ENCODE data around the gene RELL1. TPM values are rescaled to one million over a fixed set of nuclear protein-coding genes. Genes with fewer than 3 reads are reported as not detected.

RELL1 gene
- total RNA-seq, 2 experiments from 2014 or later, result 41.9 to 43.2 TPM

DNA sequence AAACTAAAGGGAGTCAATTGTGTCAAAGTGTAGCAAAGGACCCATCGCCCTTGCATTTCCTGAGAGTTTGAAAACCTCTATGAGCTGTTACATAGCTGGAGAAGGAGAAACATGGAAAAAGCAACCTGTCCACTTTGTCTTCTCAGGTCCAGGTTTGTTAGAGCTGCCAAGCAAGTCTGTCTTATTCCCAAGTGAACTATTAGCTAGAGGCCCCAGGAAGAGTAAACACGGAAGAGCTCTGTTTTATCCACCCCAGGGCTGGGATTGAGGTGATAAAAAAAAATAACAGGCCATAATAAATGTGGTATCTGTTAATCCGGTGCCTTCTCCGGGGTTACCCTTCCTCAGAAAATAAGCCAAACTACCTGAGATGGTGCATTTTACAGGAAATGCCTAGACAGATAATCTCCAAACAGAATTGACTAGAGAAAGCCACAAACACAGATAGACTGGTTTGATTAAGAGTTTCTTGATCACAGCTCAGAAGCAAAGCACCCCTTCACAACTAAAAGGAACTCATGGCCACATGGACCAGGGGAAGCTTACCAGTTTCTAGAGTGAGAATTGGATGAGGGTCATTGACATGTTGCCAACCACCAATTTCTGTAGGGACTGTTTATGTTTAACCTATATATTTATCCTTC lies 35.9 kb upstream of the RELL1 start:
- ATAC-seq, result peak; percentile 36
- H3K9me3 Mint-ChIP-seq (ENCODE audit: insufficient read depth), result no peaks in the 10 kb centered on the region
- ChIA-PET CTCF (interaction anchor here (1.0 to 1.1 kb wide), 2 partner anchors 119 to 170 kb away, joined by 3 to 4 read pairs; no protein-coding TSS in a partner anchor), POLR2A (interaction anchor here (0.6 kb wide), 1 partner anchor 26 kb away, joined by 3 read pairs; no protein-coding TSS in a partner anchor)
- H3K4me3 Mint-ChIP-seq, result no peak overlapping the region
- H3K27me3 Mint-ChIP-seq (ENCODE audit: low read depth), result no peaks in the 10 kb centered on the region
- H3K4me1 Mint-ChIP-seq (ENCODE audit: low read depth), result peaks cover 15% of the 10 kb centered on the region
- no peak for DNase-seq
- H3K27ac Mint-ChIP-seq, result no peak overlapping the region
- H3K36me3 Mint-ChIP-seq (ENCODE audit: low read depth), result no peaks in the 10 kb centered on the region

- ChIA-PET POLR2A (no interaction called here), CTCF (no interaction called here)
- DNase-seq (no peak), ATAC-seq (no peak)
- no peaks in the 10 kb centered on the region for H3K27me3 Mint-ChIP-seq (ENCODE audit: low read depth)
- H3K27ac Mint-ChIP-seq, result no peak overlapping the region
- H3K9me3 Mint-ChIP-seq (ENCODE audit: insufficient read depth), result no peaks in the 10 kb centered on the region
- H3K4me3 Mint-ChIP-seq, result no peak overlapping the region
- H3K36me3 Mint-ChIP-seq (ENCODE audit: low read depth), result no peaks in the 10 kb centered on the region
- H3K4me1 Mint-ChIP-seq (ENCODE audit: low read depth), result peaks cover 15% of the 10 kb centered on the region
These were observed 32.8 kb upstream of the RELL1 start for GRCh38 chr4:37719021-37719420.

DNA sequence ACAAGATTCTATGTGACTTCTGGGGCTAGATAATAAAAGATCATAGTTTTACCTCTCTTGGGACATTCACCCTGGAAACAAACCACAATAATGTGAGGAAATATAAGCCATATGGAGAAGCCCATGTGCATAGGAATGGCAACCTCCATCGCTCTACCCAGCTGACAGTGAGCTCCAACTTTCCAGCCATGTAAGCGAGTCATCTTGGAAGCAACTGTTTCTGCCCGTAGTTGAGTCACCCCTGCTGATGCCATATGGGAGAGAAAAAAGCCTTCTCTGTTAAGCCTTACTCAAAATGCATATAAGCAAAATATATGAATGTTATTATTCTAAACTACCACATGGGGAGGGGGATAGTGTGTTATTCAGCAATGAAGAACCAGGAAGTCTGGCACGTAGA lies 31.4 kb upstream of the RELL1 start:
- Mint-ChIP-seq H3K4me3 (no peak overlapping the region), H3K27me3 (ENCODE audit: low read depth) (peaks cover 2% of the 10 kb centered on the region), H3K36me3 (ENCODE audit: low read depth) (no peaks in the 10 kb centered on the region), H3K9me3 (ENCODE audit: insufficient read depth) (no peaks in the 10 kb centered on the region), H3K4me1 (ENCODE audit: low read depth) (peaks cover 8% of the 10 kb centered on the region), H3K27ac (no peak overlapping the region)
- DNase-seq (no peak), ATAC-seq (no peak)
- ChIA-PET POLR2A (no interaction called here), CTCF (no interaction called here)

DNA sequence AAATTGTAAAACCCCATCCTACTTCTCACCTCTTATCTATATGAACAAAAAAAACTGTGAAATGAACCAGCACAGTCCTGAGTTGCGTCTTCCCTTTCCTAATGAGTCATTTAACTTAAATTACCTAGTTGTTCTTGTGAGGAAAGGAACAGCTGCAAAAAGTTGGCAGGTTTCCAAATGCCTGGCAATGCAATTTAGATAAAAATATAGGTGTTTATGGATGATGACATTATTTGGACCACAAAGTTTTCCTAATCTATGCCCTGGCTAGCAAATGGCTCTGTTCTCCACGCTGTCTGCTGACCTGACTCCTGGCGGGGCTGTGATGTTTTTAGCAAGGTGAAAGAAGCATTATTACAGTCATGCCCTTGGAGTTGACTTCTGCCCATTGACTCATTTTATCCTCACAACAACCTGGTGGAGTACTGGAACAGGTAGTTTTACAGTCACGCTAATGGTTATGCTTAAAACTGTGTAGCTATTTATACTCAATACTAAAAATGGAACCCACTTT lies 29.8 kb upstream of the RELL1 start:
- peaks cover 2% of the 10 kb centered on the region for H3K27me3 Mint-ChIP-seq (ENCODE audit: low read depth)
- no peak overlapping the region for H3K4me3 Mint-ChIP-seq
- no peak overlapping the region for H3K27ac Mint-ChIP-seq
- ATAC-seq (no peak), DNase-seq (no peak)
- no peaks in the 10 kb centered on the region for H3K4me1 Mint-ChIP-seq (ENCODE audit: low read depth)
- no peaks in the 10 kb centered on the region for H3K36me3 Mint-ChIP-seq (ENCODE audit: low read depth)
- CTCF ChIA-PET, result no interaction called here
- H3K9me3 Mint-ChIP-seq (ENCODE audit: insufficient read depth), result no peaks in the 10 kb centered on the region
- POLR2A ChIA-PET, result no interaction called here

- DNase-seq, result no peak
- no peaks in the 10 kb centered on the region for H3K36me3 Mint-ChIP-seq (ENCODE audit: low read depth)
- H3K27me3 Mint-ChIP-seq (ENCODE audit: low read depth), result peaks cover 7% of the 10 kb centered on the region
- H3K9me3 Mint-ChIP-seq (ENCODE audit: insufficient read depth), result no peaks in the 10 kb centered on the region
- ATAC-seq, result no peak
- H3K27ac Mint-ChIP-seq, result no peak overlapping the region
- no peaks in the 10 kb centered on the region for H3K4me1 Mint-ChIP-seq (ENCODE audit: low read depth)
- ChIA-PET POLR2A (no interaction called here), CTCF (interaction anchor here (0.9 kb wide), 1 partner anchor 24 kb away, joined by 3 read pairs; the partner anchor contains the start of gene RELL1)
- H3K4me3 Mint-ChIP-seq, result no peak overlapping the region
These were observed 24.3 kb upstream of the RELL1 start for GRCh38 chr4:37710491-37710890.

DNA sequence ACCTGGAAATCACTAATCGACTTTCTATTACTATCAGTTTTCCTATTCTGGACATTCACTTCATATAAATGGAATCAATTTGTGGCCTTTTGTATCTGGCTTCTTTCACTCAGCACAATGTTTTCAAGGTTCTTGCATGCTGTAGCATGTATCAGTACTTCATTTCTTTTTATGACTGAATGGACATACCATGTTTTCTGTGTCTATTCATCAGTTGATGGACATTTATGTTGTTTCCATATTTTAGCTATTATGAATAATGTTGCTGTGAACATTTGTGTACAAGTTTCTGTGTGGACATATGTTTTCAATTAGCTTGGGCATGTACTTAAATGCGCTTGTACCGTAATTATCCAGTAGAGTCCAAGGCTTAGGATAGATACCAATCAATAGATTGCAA lies 19.9 kb upstream of the RELL1 start:
- CTCF ChIA-PET, result interaction anchor here (1.0 kb wide), 1 partner anchor 158 kb away, joined by 3 read pairs; no protein-coding TSS in a partner anchor
- H3K27me3 Mint-ChIP-seq (ENCODE audit: low read depth), result peaks cover 9% of the 10 kb centered on the region
- no peaks in the 10 kb centered on the region for H3K9me3 Mint-ChIP-seq (ENCODE audit: insufficient read depth)
- no peaks in the 10 kb centered on the region for H3K36me3 Mint-ChIP-seq (ENCODE audit: low read depth)
- POLR2A ChIA-PET, result no interaction called here
- no peak for ATAC-seq
- no peaks in the 10 kb centered on the region for H3K4me1 Mint-ChIP-seq (ENCODE audit: low read depth)
- no peak overlapping the region for H3K27ac Mint-ChIP-seq
- no peak overlapping the region for H3K4me3 Mint-ChIP-seq
- DNase-seq, result no peak

GRCh38 chr4:37705571-37705970 lies 19.4 kb upstream of the RELL1 start:
- H3K27me3 Mint-ChIP-seq (ENCODE audit: low read depth), result peaks cover 10% of the 10 kb centered on the region
- no peaks in the 10 kb centered on the region for H3K4me1 Mint-ChIP-seq (ENCODE audit: low read depth)
- ATAC-seq, result no peak
- no peak overlapping the region for H3K27ac Mint-ChIP-seq
- DNase-seq, result no peak
- no peak overlapping the region for H3K4me3 Mint-ChIP-seq
- CTCF ChIA-PET, result interaction anchor here (1.0 kb wide), 1 partner anchor 159 kb away, joined by 3 read pairs; no protein-coding TSS in a partner anchor
- no peaks in the 10 kb centered on the region for H3K36me3 Mint-ChIP-seq (ENCODE audit: low read depth)
- no peaks in the 10 kb centered on the region for H3K9me3 Mint-ChIP-seq (ENCODE audit: insufficient read depth)
- POLR2A ChIA-PET, result no interaction called here

GRCh38 chr4:37699868-37700481 lies 13.8 kb upstream of the RELL1 start:
- Mint-ChIP-seq H3K36me3 (ENCODE audit: low read depth) (no peaks in the 10 kb centered on the region), H3K9me3 (ENCODE audit: insufficient read depth) (no peaks in the 10 kb centered on the region), H3K27me3 (ENCODE audit: low read depth) (peaks cover 7% of the 10 kb centered on the region), H3K27ac (no peak overlapping the region), H3K4me1 (ENCODE audit: low read depth) (no peaks in the 10 kb centered on the region), H3K4me3 (no peak overlapping the region)
- no peak for ATAC-seq
- ChIA-PET POLR2A (interaction anchor here (1.0 kb wide), 1 partner anchor 14 kb away, joined by 3 read pairs; the partner anchor contains the start of gene RELL1), CTCF (interaction anchor here (1.4 kb wide), 1 partner anchor 98 kb away, joined by 3 read pairs; no protein-coding TSS in a partner anchor)
- no peak for DNase-seq

DNA sequence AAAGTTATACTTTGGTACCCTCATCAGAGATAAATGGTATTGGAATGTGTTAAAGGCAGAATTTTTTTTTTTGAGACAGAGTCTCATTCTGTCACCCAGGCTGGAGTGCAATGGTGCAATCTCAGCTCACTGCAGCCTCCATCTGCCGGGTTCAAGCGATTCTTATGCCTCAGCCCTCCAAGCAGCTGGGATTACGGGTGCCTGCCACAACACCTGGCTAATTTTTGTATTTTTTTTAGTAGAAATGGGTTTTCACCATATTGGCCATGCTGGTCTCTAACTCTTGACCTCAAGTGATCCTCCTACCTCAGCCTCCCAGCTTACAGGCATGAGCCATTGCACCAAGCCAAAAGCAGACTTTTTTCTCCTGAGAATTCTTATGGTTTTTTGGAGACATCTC lies 11.4 kb upstream of the RELL1 start:
- H3K36me3 Mint-ChIP-seq (ENCODE audit: low read depth), result no peaks in the 10 kb centered on the region
- H3K4me1 Mint-ChIP-seq (ENCODE audit: low read depth), result no peaks in the 10 kb centered on the region
- ChIA-PET CTCF (no interaction called here), POLR2A (no interaction called here)
- H3K27me3 Mint-ChIP-seq (ENCODE audit: low read depth), result peaks cover 9% of the 10 kb centered on the region
- no peak overlapping the region for H3K4me3 Mint-ChIP-seq
- peaks cover 2% of the 10 kb centered on the region for H3K9me3 Mint-ChIP-seq (ENCODE audit: insufficient read depth)
- H3K27ac Mint-ChIP-seq, result no peak overlapping the region
- ATAC-seq (no peak), DNase-seq (no peak)

DNA sequence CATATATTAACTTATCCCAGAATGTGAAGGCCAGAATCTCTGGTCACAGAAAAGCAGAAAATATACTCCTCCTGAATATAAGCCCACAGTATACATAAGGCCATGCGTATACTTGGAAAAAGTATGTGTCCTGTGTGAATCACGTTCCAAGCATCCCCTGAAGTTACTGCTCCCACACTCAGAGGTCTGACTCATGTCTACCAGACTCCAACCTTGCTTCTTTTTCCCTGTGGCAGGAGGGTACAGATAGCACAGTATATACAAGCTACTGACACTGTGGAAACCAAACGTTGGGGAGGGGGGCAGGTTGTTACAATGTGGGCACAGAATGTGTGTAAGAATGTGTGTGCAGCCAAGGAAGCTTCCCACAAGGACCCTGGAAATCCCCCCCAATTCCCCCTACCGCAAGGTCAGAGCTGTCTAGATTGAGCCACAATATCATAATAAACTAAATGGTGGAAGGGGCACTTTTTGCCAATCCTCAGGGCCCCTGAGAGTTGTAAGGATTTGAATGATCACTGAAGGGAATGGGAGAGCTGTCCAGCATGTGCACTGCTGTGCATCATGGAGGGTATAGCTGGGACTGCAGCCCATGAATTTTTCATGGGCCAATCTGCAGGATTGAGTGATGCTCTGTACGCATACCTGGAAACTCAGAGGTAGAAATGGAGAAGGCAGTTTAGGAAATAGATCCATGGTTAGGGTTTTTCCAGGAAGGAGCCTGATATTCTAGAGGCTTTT lies 7.4 kb upstream of the RELL1 start:
- POLR2A ChIA-PET, result no interaction called here
- DNase-seq, result no peak
- H3K27ac Mint-ChIP-seq, result no peak overlapping the region
- CTCF ChIA-PET, result no interaction called here
- peaks cover 5% of the 10 kb centered on the region for H3K9me3 Mint-ChIP-seq (ENCODE audit: insufficient read depth)
- H3K4me3 Mint-ChIP-seq, result no peak overlapping the region
- no peaks in the 10 kb centered on the region for H3K4me1 Mint-ChIP-seq (ENCODE audit: low read depth)
- H3K36me3 Mint-ChIP-seq (ENCODE audit: low read depth), result no peaks in the 10 kb centered on the region
- peaks cover 9% of the 10 kb centered on the region for H3K27me3 Mint-ChIP-seq (ENCODE audit: low read depth)
- ATAC-seq, result no peak

- Mint-ChIP-seq H3K27ac (no peak overlapping the region), H3K27me3 (ENCODE audit: low read depth) (peaks cover 9% of the 10 kb centered on the region), H3K36me3 (ENCODE audit: low read depth) (no peaks in the 10 kb centered on the region), H3K4me3 (no peak overlapping the region), H3K4me1 (ENCODE audit: low read depth) (no peaks in the 10 kb centered on the region), H3K9me3 (ENCODE audit: insufficient read depth) (peaks cover 5% of the 10 kb centered on the region)
- no peak for ATAC-seq
- POLR2A ChIA-PET, result no interaction called here
- CTCF ChIA-PET, result no interaction called here
- DNase-seq, result no peak
These were observed 6.9 kb upstream of the RELL1 start for GRCh38 chr4:37693030-37693429.

DNA sequence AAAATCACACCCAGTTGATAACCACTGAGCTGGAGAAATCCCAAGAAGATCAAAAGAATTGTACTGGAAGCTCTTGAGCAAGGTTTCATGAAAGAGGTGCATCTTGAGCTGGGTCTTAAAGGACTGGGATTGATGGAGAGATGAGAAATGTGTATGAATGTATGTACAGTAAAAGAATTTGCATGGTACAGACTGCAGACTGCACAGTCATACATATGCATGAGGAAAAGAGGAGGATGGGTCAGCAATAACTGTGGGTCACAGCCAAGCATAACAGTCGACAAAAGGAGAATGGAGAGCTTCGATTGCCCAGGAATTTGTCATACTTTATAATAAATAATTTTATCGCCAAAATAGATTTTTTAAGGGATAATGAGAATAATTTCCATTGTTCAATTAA lies 4.8 kb upstream of the RELL1 start:
- DNase-seq, result no peak
- Mint-ChIP-seq H3K27ac (no peak overlapping the region), H3K9me3 (ENCODE audit: insufficient read depth) (peaks cover 5% of the 10 kb centered on the region), H3K4me3 (no peak overlapping the region), H3K27me3 (ENCODE audit: low read depth) (peaks cover 9% of the 10 kb centered on the region), H3K36me3 (ENCODE audit: low read depth) (no peaks in the 10 kb centered on the region), H3K4me1 (ENCODE audit: low read depth) (peaks cover 10% of the 10 kb centered on the region)
- CTCF ChIA-PET, result interaction anchor here (1.0 kb wide), 1 partner anchor 88 kb away, joined by 4 read pairs; no protein-coding TSS in a partner anchor
- no peak for ATAC-seq
- POLR2A ChIA-PET, result no interaction called here
